ENCODE results near the gene SSUH2.

SSUH2 gene

GRCh38 chr3:8651418-8652323, 7.1 kb upstream of the SSUH2 start:
- CTCF ChIA-PET = interaction anchor here (3.5 kb wide), 1 partner anchor 12 kb away, joined by 17 read pairs; no protein-coding TSS in a partner anchor
- POLR2A ChIA-PET = no interaction called here
- H3K4me3 ChIP-seq (ENCODE audit: low read depth, low read length) = no peak overlapping the region
- no peak for TF ChIP-seq CTCF (IDR thresholded peaks at IDR 0.05; ENCODE audit: insufficient read depth, low read length, missing control alignments)
- DNase-seq (ENCODE audit: low read depth, low spot score) = no peak

GRCh38 chr3:8650583-8651416, 6.2 kb upstream of the SSUH2 start:
- H3K4me3 ChIP-seq (ENCODE audit: low read depth, low read length) = no peak overlapping the region
- ChIA-PET POLR2A (no interaction called here), CTCF (interaction anchor here (0.9 to 3.5 kb wide), 2 partner anchors 13 to 18 kb away, joined by 3 to 17 read pairs; no protein-coding TSS in a partner anchor)
- TF ChIP-seq CTCF (IDR thresholded peaks at IDR 0.05; ENCODE audit: insufficient read depth, low read length, missing control alignments) = no peak
- DNase-seq (ENCODE audit: low read depth, low spot score) = no peak

- POLR2A ChIA-PET = no interaction called here
- no peak for DNase-seq (ENCODE audit: low read depth, low spot score)
- no peak overlapping the region for H3K4me3 ChIP-seq (ENCODE audit: low read depth, low read length)
- CTCF ChIA-PET = interaction anchor here (1.4 to 3.5 kb wide), 2 partner anchors 14 to 26 kb away, joined by 3 to 17 read pairs; no protein-coding TSS in a partner anchor
- no peak for TF ChIP-seq CTCF (IDR thresholded peaks at IDR 0.05; ENCODE audit: insufficient read depth, low read length, missing control alignments)
These were observed 5.2 kb upstream of the SSUH2 start for GRCh38 chr3:8649757-8650156.

GRCh38 chr3:8648909-8649741, 4.5 kb upstream of the SSUH2 start:
- H3K4me3 ChIP-seq (ENCODE audit: low read depth, low read length) = no peak overlapping the region
- ChIA-PET POLR2A (no interaction called here), CTCF (interaction anchor here (0.9 to 1.4 kb wide), 3 partner anchors 8 to 25 kb away, joined by 3 to 4 read pairs (median 4); no protein-coding TSS in a partner anchor)
- DNase-seq (ENCODE audit: low read depth, low spot score) = no peak
- TF ChIP-seq CTCF (IDR thresholded peaks at IDR 0.05; ENCODE audit: insufficient read depth, low read length, missing control alignments) = no peak

- no peak for TF ChIP-seq CTCF (IDR thresholded peaks at IDR 0.05; ENCODE audit: insufficient read depth, low read length, missing control alignments)
- CTCF ChIA-PET = interaction anchor here (1.2 to 4.4 kb wide), 2 partner anchors 10 to 15 kb away, joined by 4 to 25 read pairs; no protein-coding TSS in a partner anchor
- no peak overlapping the region for H3K4me3 ChIP-seq (ENCODE audit: low read depth, low read length)
- POLR2A ChIA-PET = no interaction called here
- no peak for DNase-seq (ENCODE audit: low read depth, low spot score)
These were observed 2.8 kb upstream of the SSUH2 start for GRCh38 chr3:8647137-8647985.

Measured in AG04449 (cell line).